H1 (cell line): ENCODE results near the gene RGL1. TPM values are rescaled to one million over a fixed set of nuclear protein-coding genes. Genes with fewer than 3 reads are reported as not detected.

Experiments
- CTCF ChIA-PET: fragments of 300-600 bp; sonication (Branson Sonifier 250); formaldehyde crosslinking; loops from one replicate; lab custom pipeline; 2021; ENCODE audit not compliant: partially characterized antibody; lab: Charles Lee
- POLR2A ChIA-PET: fragments of 300-600 bp; sonication (Branson Sonifier 250); formaldehyde crosslinking; loops from one replicate; lab custom pipeline; 2021; ENCODE audit warnings: inconsistent platforms; ENCODE audit not compliant: partially characterized antibody; lab: Charles Lee
- DNase-seq, 2 experiments: peaks; one replicate each; pipeline versions ENCODE4 v3.0.0 to v3.0.0-alpha.2; 2010 to 2022; ENCODE audit warnings: low spot score in 2 of 2, low read depth in 1 of 2, mixed read lengths in 1 of 2
- FAIRE-seq: peaks from 2 replicates; lab custom pipeline; 2011; peaks lifted over from hg19 to GRCh38; lab: Jason Lieb, UNC
- H2AFZ ChIP-seq: 2 replicates; pipeline ENCODE4 v1.8.1; 2012; ENCODE audit warnings: low read length, inconsistent platforms
- H2AK5ac ChIP-seq: 2 replicates; pipeline ENCODE4 v1.6.1; 2013; ENCODE audit warnings: low read depth, low read length
- H2BK120ac ChIP-seq: replicated peaks from 2 replicates; pipeline ENCODE3; 2013; ENCODE audit warnings: low read depth, low read length, inconsistent platforms
- H2BK12ac ChIP-seq: 2 replicates; pipeline ENCODE4 v1.6.1; 2013; ENCODE audit warnings: low read depth, low read length
- H2BK15ac ChIP-seq: 2 replicates; pipeline ENCODE4 v1.6.1; 2013; ENCODE audit warnings: low read length
- H2BK20ac ChIP-seq: 2 replicates; pipeline ENCODE4 v1.6.1; 2013; ENCODE audit warnings: low read length
- H2BK5ac ChIP-seq: 2 replicates; pipeline ENCODE4 v1.6.1; 2013; ENCODE audit warnings: low read depth, low read length
- H3K14ac ChIP-seq: 2 replicates; pipeline ENCODE4 v1.6.1; 2013; ENCODE audit warnings: inconsistent platforms; ENCODE audit not compliant: insufficient read length
- H3K18ac ChIP-seq: 2 replicates; pipeline ENCODE4 v1.6.1; 2013; ENCODE audit warnings: low read length; ENCODE audit errors: extremely low read depth
- H3K23ac ChIP-seq: 2 replicates; pipeline ENCODE4 v1.6.1; 2013; ENCODE audit warnings: inconsistent platforms; ENCODE audit not compliant: insufficient read length
- H3K23me2 ChIP-seq: 2 replicates; pipeline ENCODE4 v1.6.1; 2013; ENCODE audit warnings: low read depth, low read length
- H3K27ac ChIP-seq: 2 replicates; pipeline ENCODE4 v1.6.1; 2011; ENCODE audit warnings: low read depth, low read length, inconsistent platforms
- H3K27me3 ChIP-seq, 4 experiments: replicated peaks in 1 of 4; 1 replicate in 1 of 4; 2 replicates in 3 of 4; pipeline versions ENCODE4 v1.6.1 to v1.8.1; 2011 to 2013; ENCODE audit warnings: low read length in 3 of 4, mild to moderate bottlenecking in 3 of 4, inconsistent platforms in 2 of 4, mixed read lengths in 2 of 4, moderate library complexity in 1 of 4; ENCODE audit not compliant: control insufficient read depth in 3 of 4, insufficient read depth in 3 of 4; ENCODE audit errors: extremely low read depth in 1 of 4
- H3K36me3 ChIP-seq, 4 experiments: 2 replicates each; pipeline versions ENCODE4 v1.6.1 to v1.8.1; 2011 to 2013; ENCODE audit warnings: mild to moderate bottlenecking in 4 of 4, low read length in 3 of 4, moderate library complexity in 2 of 4, control low read depth in 1 of 4, inconsistent platforms in 1 of 4; ENCODE audit not compliant: insufficient read depth in 4 of 4, control insufficient read depth in 2 of 4
- H3K4ac ChIP-seq: replicated peaks from 2 replicates; pipeline ENCODE3; 2013; ENCODE audit warnings: low read length, low read depth, mixed read lengths, inconsistent platforms; ENCODE audit not compliant: insufficient read length
- H3K4me1 ChIP-seq, 4 experiments: replicated peaks in 1 of 4; 1 replicate in 1 of 4; 2 replicates in 3 of 4; pipeline versions ENCODE4 v1.6.1 to v1.8.1; 2011 to 2013; ENCODE audit warnings: low read length in 3 of 4, inconsistent platforms in 2 of 4, mixed read lengths in 1 of 4; ENCODE audit not compliant: insufficient read depth in 4 of 4, control insufficient read depth in 3 of 4
- H3K4me2 ChIP-seq, 2 experiments: 2 replicates each; pipeline versions ENCODE4 v1.6.1 to v1.8.1; 2011 to 2013; ENCODE audit warnings: low read depth in 2 of 2, low read length in 2 of 2, control low read depth in 1 of 2, inconsistent platforms in 1 of 2, mild to moderate bottlenecking in 1 of 2; ENCODE audit not compliant: insufficient read depth in 1 of 2
- H3K4me3 ChIP-seq, 4 experiments: fragments of 200-600, 300-600 bp in 1 of 4; sonication (generic), shearing (Covaris generic), sonication (Bioruptor Twin) in 1 of 4; 2 replicates each; pipeline versions ENCODE4 v1.5.1 to v1.8.1; 2011 to 2016; ENCODE audit warnings: low read length in 4 of 4, low read depth in 3 of 4, control low read depth in 2 of 4, inconsistent platforms in 2 of 4, mild to moderate bottlenecking in 2 of 4, mixed read lengths in 1 of 4, moderate library complexity in 1 of 4; ENCODE audit not compliant: insufficient read depth in 2 of 4; ENCODE audit errors: extremely low read depth in 1 of 4
- H3K56ac ChIP-seq: replicated peaks from 2 replicates; pipeline ENCODE3; 2013; ENCODE audit warnings: low read depth, mild to moderate bottlenecking, mixed read lengths, low read length, inconsistent platforms; ENCODE audit not compliant: insufficient read length
- H3K79me1 ChIP-seq: 2 replicates; pipeline ENCODE4 v1.6.1; 2013; ENCODE audit warnings: low read depth, low read length, control low read depth
- H3K79me2 ChIP-seq, 2 experiments: 2 replicates each; pipeline versions ENCODE4 v1.6.1 to v1.8.1; 2012 to 2013; ENCODE audit warnings: low read length in 2 of 2, mild to moderate bottlenecking in 2 of 2, inconsistent platforms in 1 of 2; ENCODE audit not compliant: insufficient read depth in 2 of 2, control insufficient read depth in 1 of 2
- H3K9ac ChIP-seq, 4 experiments: replicated peaks in 1 of 4; 1 replicate in 1 of 4; 2 replicates in 3 of 4; pipeline versions ENCODE4 v1.6.1 to v1.8.1; 2011 to 2013; ENCODE audit warnings: low read depth in 3 of 4, low read length in 3 of 4, control low read depth in 2 of 4, mild to moderate bottlenecking in 2 of 4, moderate library complexity in 2 of 4, inconsistent platforms in 1 of 4; ENCODE audit errors: extremely low read depth in 1 of 4
- H3K9me3 ChIP-seq, 2 experiments: 2 replicates each; pipeline versions ENCODE4 v1.6.1 to v1.8.1; 2012 to 2013; ENCODE audit warnings: mild to moderate bottlenecking in 2 of 2, moderate library complexity in 2 of 2, control low read depth in 1 of 2, inconsistent platforms in 1 of 2, low read depth in 1 of 2, low read length in 1 of 2, mixed read lengths in 1 of 2; ENCODE audit not compliant: insufficient read depth in 2 of 2
- H4K20me1 ChIP-seq, 2 experiments: replicated peaks in 1 of 2; 2 replicates each; pipeline versions ENCODE3 to v1.8.1; 2011 to 2013; ENCODE audit warnings: inconsistent platforms in 2 of 2, low read length in 2 of 2, mild to moderate bottlenecking in 1 of 2; ENCODE audit not compliant: insufficient read depth in 2 of 2, control insufficient read depth in 1 of 2
- H4K5ac ChIP-seq: 2 replicates; pipeline ENCODE4 v1.6.1; 2013; ENCODE audit warnings: low read length, low read depth, mixed read lengths, inconsistent platforms; ENCODE audit not compliant: insufficient read length
- H4K8ac ChIP-seq: 2 replicates; pipeline ENCODE4 v1.8.0; 2013; ENCODE audit warnings: mild to moderate bottlenecking, moderate library complexity, low read length, inconsistent platforms; ENCODE audit not compliant: insufficient read depth; ENCODE audit errors: extremely low read depth
- H4K91ac ChIP-seq: replicated peaks from 2 replicates; pipeline ENCODE3; 2013; ENCODE audit warnings: low read length, mixed read lengths, inconsistent platforms; ENCODE audit not compliant: insufficient read length
- ASH2L ChIP-seq: fragments of 200-600, 300-600 bp; sonication (generic); IDR thresholded peaks from one replicate; pipeline ENCODE4 v1.7.1; 2017; ENCODE audit warnings: low read length
- BACH1 ChIP-seq: IDR thresholded peaks from 2 replicates; pipeline ENCODE4 v1.6.1; 2012; ENCODE audit warnings: low read length, improper control_type of control experiment
- HDAC6 ChIP-seq: IDR thresholded peaks from one replicate; pipeline ENCODE4 v1.7.1; 2012; ENCODE audit warnings: low read depth, mild to moderate bottlenecking, inconsistent platforms, low read length, moderate library complexity
- JUND ChIP-seq: IDR thresholded peaks from 2 replicates; pipeline ENCODE4 v1.6.1; 2011; ENCODE audit warnings: mild to moderate bottlenecking, improper control_type of control experiment, low read length
- TBP ChIP-seq: IDR thresholded peaks from 2 replicates; pipeline ENCODE4 v1.6.1; 2011; ENCODE audit warnings: low read depth, low read length, improper control_type of control experiment
- ZNF274 ChIP-seq: IDR thresholded peaks from 2 replicates; pipeline ENCODE4 v1.7.0; 2012; ENCODE audit warnings: low read length, borderline replicate concordance; ENCODE audit errors: extremely low read depth
- WGBS, 2 experiments: shearing (Covaris generic) in 1 of 2; methylation state at CpG; one replicate each; pipeline versions ENCODE4 v1.1.6 to v1.1.7; 2013 to 2015; ENCODE audit warnings: low lambda C conversion rate in 2 of 2, mixed read lengths in 2 of 2, inconsistent platforms in 1 of 2, low coverage in 1 of 2, missing lambda C conversion rate in 1 of 2; ENCODE audit not compliant: insufficient replicate concordance in 2 of 2, insufficient coverage in 1 of 2, insufficient read length in 1 of 2; ENCODE audit errors: extremely low coverage in 1 of 2, missing lambda C conversion rate in 1 of 2; 5-methylcytosine and 5-hydroxymethylcytosine counted together
- polyA plus RNA-seq, 7 experiments: library from polyadenylated mRNA; depleted of rRNA in 3 of 7; stranded (reverse) in 5 of 7; unstranded in 2 of 7; fragments of >200 nt in 5 of 7; fragments of 200-250 nt in 2 of 7; gene quantifications; 1 replicate in 5 of 7; 2 replicates in 1 of 7; 4 replicates in 1 of 7; pipeline versions ENCODE4 v1.2.1 to v1.2.3, GENCODE V29; 2011 to 2013; ENCODE audit warnings: missing spikeins in 2 of 7, mixed read lengths in 2 of 7
- total RNA-seq: library from RNA; stranded (reverse); fragmentation: NEBNext Ultra II Directional; extraction: Animal tissue kit (Norgen Biotek cat#: 25700); gene quantifications from 2 replicates; pipeline ENCODE4 v1.2.1, GENCODE V29; 2021

The RGL1 gene
- total and polyA plus RNA-seq, 2 of the 8 experiments (the other 6 are each of a cell fraction or from before 2014, with no cell fraction given), result 0.98 to 2.4 TPM

DNA sequence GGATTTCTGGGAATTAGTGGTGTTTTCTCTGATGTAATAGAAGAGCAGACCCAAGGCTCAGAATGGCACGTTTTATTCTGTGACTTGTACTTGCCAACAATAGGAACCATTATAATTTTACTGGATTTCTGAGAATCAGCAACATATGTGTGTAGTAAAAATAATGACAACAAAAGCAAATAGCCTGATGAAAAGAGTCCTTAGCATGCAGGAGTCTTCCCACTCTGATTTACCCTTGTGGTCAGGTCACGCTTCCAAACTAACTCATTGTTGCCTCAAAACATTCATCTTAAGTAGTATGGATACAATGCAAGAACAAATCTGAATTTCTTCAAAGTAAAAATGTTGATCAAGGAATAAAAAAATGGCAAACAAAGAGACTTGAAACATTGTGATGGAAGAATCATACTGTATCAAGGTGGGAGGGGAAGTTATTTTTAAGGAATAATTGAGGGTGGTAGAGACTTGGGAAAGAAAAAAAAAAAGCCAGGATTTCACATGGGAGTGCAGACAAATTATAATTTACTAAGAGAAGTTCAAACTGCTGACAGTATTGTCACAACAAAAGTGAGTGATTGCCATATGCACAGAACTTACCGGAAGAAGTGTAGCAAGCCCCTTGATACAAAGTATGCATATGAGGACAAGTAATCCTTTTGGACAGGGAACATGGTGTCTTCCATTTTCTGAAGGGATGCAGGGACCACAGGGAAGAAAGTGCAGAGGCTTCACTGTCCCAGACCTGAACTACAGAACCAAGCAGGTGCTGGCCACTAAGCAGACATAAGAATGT lies 31.2 kb upstream of the RGL1 start:
- no peak overlapping the region for H2AK5ac ChIP-seq
- H3K18ac ChIP-seq, result no peak overlapping the region
- no peaks in the 10 kb centered on the region for H3K4me1 ChIP-seq
- H2BK20ac ChIP-seq, result no peak overlapping the region
- no peaks in the 10 kb centered on the region for H3K79me2 ChIP-seq
- CTCF ChIA-PET, result interaction anchor here (0.6 to 0.7 kb wide), 2 partner anchors 14 to 243 kb away, joined by 3 read pairs; no protein-coding TSS in a partner anchor
- H3K56ac ChIP-seq, result no peak overlapping the region
- H3K4me2 ChIP-seq, result no peak overlapping the region
- no peaks in the 10 kb centered on the region for H3K36me3 ChIP-seq
- no peak for TF ChIP-seq ASH2L
- no peak for TF ChIP-seq TBP
- no peak for TF ChIP-seq BACH1
- no peak for TF ChIP-seq HDAC6
- no peak for TF ChIP-seq JUND
- no peak for TF ChIP-seq ZNF274
- H2BK15ac ChIP-seq, result no peak overlapping the region
- no peaks in the 10 kb centered on the region for H3K23me2 ChIP-seq
- H3K9me3 ChIP-seq, result peaks cover 11% of the 10 kb centered on the region in 2 experiments; a peak in 3 of 4 replicates
- FAIRE-seq (no peak), DNase-seq (no peak)
- H4K20me1 ChIP-seq, result no peaks in the 10 kb centered on the region
- no peak overlapping the region for H3K23ac ChIP-seq
- no peak overlapping the region for H4K91ac ChIP-seq
- no peak overlapping the region for H4K5ac ChIP-seq
- POLR2A ChIA-PET, result no interaction called here
- no peak overlapping the region for H2AFZ ChIP-seq
- H3K14ac ChIP-seq, result no peak overlapping the region
- WGBS, 2 experiments, result 97% methylated on average over 3 of the region's 3 CpGs; no CpG with 5 or more reads in 1 of the 2 experiments
- H4K8ac ChIP-seq, result no peak overlapping the region
- no peak overlapping the region for H3K4ac ChIP-seq
- H2BK12ac ChIP-seq, result no peak overlapping the region
- no peak overlapping the region for H2BK120ac ChIP-seq
- no peak overlapping the region for H3K9ac ChIP-seq
- H3K27ac ChIP-seq, result no peak overlapping the region
- H3K27me3 ChIP-seq, result no peaks in the 10 kb centered on the region
- H2BK5ac ChIP-seq, result no peak overlapping the region
- no peaks in the 10 kb centered on the region for H3K79me1 ChIP-seq
- H3K4me3 ChIP-seq, result no peak overlapping the region
